H9 (cell line): ENCODE data around the gene CLK2. TPM values are rescaled to one million over a fixed set of nuclear protein-coding genes. Genes with fewer than 3 reads are reported as not detected.

Source experiments
- DNase-seq: peaks from one replicate; pipeline ENCODE4 v3.0.0-alpha.2; 2017
- H2AFZ ChIP-seq: one replicate; pipeline ENCODE4 v1.6.1; 2013; ENCODE audit warnings: mild to moderate bottlenecking, low read length, control low read depth, moderate library complexity
- H2AK5ac ChIP-seq: 2 replicates; pipeline ENCODE4 v1.6.1; 2013; ENCODE audit warnings: low read length, control low read depth, mixed read lengths; ENCODE audit not compliant: insufficient read length
- H2BK120ac ChIP-seq: one replicate; pipeline ENCODE4 v1.6.1; 2013; ENCODE audit warnings: low read depth, mild to moderate bottlenecking, low read length, control low read depth, inconsistent platforms; ENCODE audit not compliant: poor library complexity, severe bottlenecking
- H2BK12ac ChIP-seq: 2 replicates; pipeline ENCODE4 v1.6.1; 2013; ENCODE audit warnings: low read length, control low read depth, mixed read lengths, low read depth; ENCODE audit not compliant: insufficient read length
- H2BK15ac ChIP-seq: 2 replicates; pipeline ENCODE4 v1.6.1; 2013; ENCODE audit warnings: low read depth, low read length, control low read depth
- H2BK20ac ChIP-seq: one replicate; pipeline ENCODE4 v1.6.1; 2013; ENCODE audit warnings: low read depth, mild to moderate bottlenecking, low read length, control low read depth, inconsistent platforms; ENCODE audit not compliant: poor library complexity, severe bottlenecking
- H2BK5ac ChIP-seq: 2 replicates; pipeline ENCODE4 v1.6.1; 2013; ENCODE audit warnings: low read length, control low read depth, mixed read lengths; ENCODE audit not compliant: insufficient read length
- H3K14ac ChIP-seq: 2 replicates; pipeline ENCODE4 v1.6.1; 2013; ENCODE audit warnings: low read length, control low read depth; ENCODE audit not compliant: insufficient read depth
- H3K18ac ChIP-seq: 2 replicates; pipeline ENCODE4 v1.6.1; 2013; ENCODE audit warnings: low read depth, mild to moderate bottlenecking, mixed read lengths, low read length, control low read depth; ENCODE audit not compliant: insufficient read length
- H3K23ac ChIP-seq: 2 replicates; pipeline ENCODE4 v1.6.1; 2013; ENCODE audit warnings: low read length, control low read depth, mixed read lengths, low read depth; ENCODE audit not compliant: insufficient read length
- H3K23me2 ChIP-seq: 2 replicates; pipeline ENCODE4 v1.6.1; 2013; ENCODE audit warnings: low read depth, mild to moderate bottlenecking, mixed read lengths, low read length, control low read depth; ENCODE audit not compliant: insufficient read length, poor library complexity, severe bottlenecking
- H3K27ac ChIP-seq: 2 replicates; pipeline ENCODE4 v1.5.1; 2013; ENCODE audit warnings: low read length, control low read depth, mixed read lengths, low read depth; ENCODE audit not compliant: insufficient read length
- H3K27me3 ChIP-seq: 2 replicates; pipeline ENCODE4 v1.6.1; 2013; ENCODE audit warnings: low read length, control low read depth, inconsistent platforms; ENCODE audit not compliant: insufficient read depth
- H3K4ac ChIP-seq: 2 replicates; pipeline ENCODE4 v1.6.1; 2013; ENCODE audit warnings: low read depth, mild to moderate bottlenecking, control low read depth, inconsistent platforms, low read length, moderate library complexity
- H3K4me1 ChIP-seq: 2 replicates; pipeline ENCODE4 v1.6.1; 2013; ENCODE audit warnings: low read length, control low read depth, inconsistent platforms; ENCODE audit not compliant: insufficient read depth
- H3K4me2 ChIP-seq: 2 replicates; pipeline ENCODE4 v1.6.1; 2013; ENCODE audit warnings: low read length, control low read depth, mixed read lengths; ENCODE audit not compliant: insufficient read length, insufficient read depth
- H3K56ac ChIP-seq: 2 replicates; pipeline ENCODE4 v1.6.1; 2013; ENCODE audit warnings: low read depth, mild to moderate bottlenecking, mixed read lengths, low read length, control low read depth; ENCODE audit not compliant: insufficient read length
- H3K79me1 ChIP-seq: 2 replicates; pipeline ENCODE4 v1.6.1; 2013; ENCODE audit warnings: low read depth, mild to moderate bottlenecking, moderate library complexity, low read length, control low read depth, inconsistent platforms; ENCODE audit not compliant: insufficient read depth, poor library complexity, severe bottlenecking
- H3K79me2 ChIP-seq: 2 replicates; pipeline ENCODE4 v1.6.1; 2013; ENCODE audit warnings: low read length, control low read depth, inconsistent platforms; ENCODE audit not compliant: insufficient read depth
- H3K9ac ChIP-seq: 2 replicates; pipeline ENCODE4 v1.6.1; 2013; ENCODE audit warnings: low read length, control low read depth, mixed read lengths; ENCODE audit not compliant: insufficient read length; ENCODE audit errors: extremely low read depth
- H3K9me3 ChIP-seq: one replicate; pipeline ENCODE4 v1.6.1; 2013; ENCODE audit warnings: low read depth, low read length, inconsistent platforms; ENCODE audit not compliant: control insufficient read depth
- H3T11ph ChIP-seq: one replicate; pipeline ENCODE4 v1.6.1; 2013; ENCODE audit warnings: mild to moderate bottlenecking, low read length, control low read depth, inconsistent platforms
- H4K20me1 ChIP-seq: one replicate; pipeline ENCODE4 v1.6.1; 2013; ENCODE audit not compliant: control insufficient read depth, insufficient read length, insufficient read depth
- H4K5ac ChIP-seq: 2 replicates; pipeline ENCODE4 v1.6.1; 2013; ENCODE audit warnings: low read depth, mild to moderate bottlenecking, mixed read lengths, low read length, control low read depth; ENCODE audit not compliant: insufficient read length
- H4K8ac ChIP-seq: replicated peaks from 2 replicates; pipeline ENCODE4 v1.6.1; 2013; ENCODE audit warnings: low read length, control low read depth, mixed read lengths, low read depth; ENCODE audit not compliant: insufficient read length
- H4K91ac ChIP-seq: 2 replicates; pipeline ENCODE4 v1.6.1; 2013; ENCODE audit warnings: low read depth, mild to moderate bottlenecking, moderate library complexity, mixed read lengths, low read length, control low read depth; ENCODE audit not compliant: insufficient read length
- H3K27ac Mint-ChIP-seq, 3 experiments: 2 replicates in 2 of 3; 3 replicates in 1 of 3; pipeline ENCODE4 v1.8.0; 2020 to 2021; ENCODE audit warnings: mixed read lengths in 3 of 3, mild to moderate bottlenecking in 1 of 3, moderate library complexity in 1 of 3
- H3K27me3 Mint-ChIP-seq: 2 replicates; pipeline ENCODE4 v1.8.0; 2021; ENCODE audit warnings: low read depth, mild to moderate bottlenecking, moderate library complexity, mixed read lengths
- H3K36me3 Mint-ChIP-seq, 3 experiments: 2 replicates in 2 of 3; 3 replicates in 1 of 3; pipeline ENCODE4 v1.8.0; 2020 to 2021; ENCODE audit warnings: low read depth in 3 of 3, mixed read lengths in 3 of 3; ENCODE audit not compliant: insufficient read depth in 1 of 3
- H3K4me1 Mint-ChIP-seq, 2 experiments: 2 replicates each; pipeline ENCODE4 v1.8.0; 2020; ENCODE audit warnings: mixed read lengths in 2 of 2
- H3K4me3 Mint-ChIP-seq, 2 experiments: 2 replicates in 1 of 2; 3 replicates in 1 of 2; pipeline ENCODE4 v1.8.0; 2020 to 2021; ENCODE audit warnings: mild to moderate bottlenecking in 2 of 2, mixed read lengths in 2 of 2, moderate library complexity in 1 of 2
- H3K9me3 Mint-ChIP-seq, 2 experiments: 2 replicates in 1 of 2; 3 replicates in 1 of 2; pipeline ENCODE4 v1.8.0; 2020; ENCODE audit warnings: mild to moderate bottlenecking in 2 of 2, mixed read lengths in 2 of 2, moderate library complexity in 1 of 2
- WGBS: extraction: QIAGEN DNeasy Blood & Tissue Kit; methylation state at CpG from one replicate; pipeline ENCODE4 v1.1.7; 2013; ENCODE audit warnings: missing lambda C conversion rate, low lambda C conversion rate, mixed read lengths; ENCODE audit not compliant: insufficient read length; ENCODE audit errors: extremely low coverage; 5-methylcytosine and 5-hydroxymethylcytosine counted together
- total RNA-seq: library from RNA; stranded (reverse); gene quantifications from 2 replicates; pipeline ENCODE4 v1.2.1, GENCODE V29; 2021
- TF ChIP-seq, protein P1 (sequence below): fragments of 200-600 bp; sonication (generic); conservative IDR thresholded peaks from 3 replicates; pipeline ENCODE4 v1.8.0; 2021; ENCODE audit warnings: antibody characterized with exemption, mild to moderate bottlenecking

CLK2 gene
- total RNA-seq, 1 experiment from 2014 or later = 77.5 TPM

DNA sequence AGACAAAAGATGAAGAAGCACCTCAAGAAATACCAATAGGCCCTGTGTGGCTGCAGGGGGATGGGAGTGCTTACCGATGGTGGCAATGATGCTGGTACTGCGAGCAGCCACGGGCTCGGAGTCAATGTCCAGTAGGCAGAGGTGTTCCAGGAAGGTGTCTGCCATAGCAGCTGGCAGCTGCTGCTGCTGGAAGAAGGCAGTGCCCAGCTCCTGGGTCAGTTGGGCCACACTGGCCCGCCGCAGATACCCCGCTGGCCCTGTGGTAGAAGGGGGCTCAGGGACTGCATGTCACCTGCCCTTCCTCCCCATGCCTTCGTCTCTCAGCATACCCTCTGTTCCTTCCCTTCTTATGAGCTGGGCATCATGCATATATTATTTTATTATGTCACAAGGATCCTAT lies 26.7 kb upstream of the CLK2 start:
- H2BK5ac ChIP-seq = no peak overlapping the region
- Mint-ChIP-seq H3K36me3 (no peaks in the 10 kb centered on the region), H3K27ac (no peak overlapping the region), H3K27me3 (peaks cover 4% of the 10 kb centered on the region), H3K9me3 (no peaks in the 10 kb centered on the region; a peak in 1 of 5 replicates), H3K4me3 (no peak overlapping the region), H3K4me1 (peaks cover 16 to 27% of the 10 kb centered on the region in 2 experiments)
- no peak overlapping the region for H3K9ac ChIP-seq
- H3K79me1 ChIP-seq = no peaks in the 10 kb centered on the region
- no peak overlapping the region for H3K14ac ChIP-seq
- no peak overlapping the region for H3T11ph ChIP-seq
- H2BK120ac ChIP-seq = no peak overlapping the region
- H2AFZ ChIP-seq = no peak overlapping the region
- no peak overlapping the region for H3K4ac ChIP-seq
- H2BK15ac ChIP-seq = no peak overlapping the region
- no peaks in the 10 kb centered on the region; the same call in 1 of the 2 replicates for H3K4me1 ChIP-seq
- H2AK5ac ChIP-seq = no peak overlapping the region
- H3K79me2 ChIP-seq = no peaks in the 10 kb centered on the region
- no peak overlapping the region for H4K5ac ChIP-seq
- no peak for DNase-seq
- H2BK12ac ChIP-seq = no peak overlapping the region
- H3K23ac ChIP-seq = no peak overlapping the region
- no peak overlapping the region for H4K8ac ChIP-seq
- no peaks in the 10 kb centered on the region for H3K27me3 ChIP-seq
- no CpG with 5 or more reads among the region's 8 CpGs for WGBS
- no peak overlapping the region for H3K27ac ChIP-seq
- no peak overlapping the region for H3K4me2 ChIP-seq
- no peaks in the 10 kb centered on the region for H3K9me3 ChIP-seq
- peaks cover 8% of the 10 kb centered on the region for H3K23me2 ChIP-seq
- H2BK20ac ChIP-seq = no peak overlapping the region
- TF ChIP-seq, protein P1, sequence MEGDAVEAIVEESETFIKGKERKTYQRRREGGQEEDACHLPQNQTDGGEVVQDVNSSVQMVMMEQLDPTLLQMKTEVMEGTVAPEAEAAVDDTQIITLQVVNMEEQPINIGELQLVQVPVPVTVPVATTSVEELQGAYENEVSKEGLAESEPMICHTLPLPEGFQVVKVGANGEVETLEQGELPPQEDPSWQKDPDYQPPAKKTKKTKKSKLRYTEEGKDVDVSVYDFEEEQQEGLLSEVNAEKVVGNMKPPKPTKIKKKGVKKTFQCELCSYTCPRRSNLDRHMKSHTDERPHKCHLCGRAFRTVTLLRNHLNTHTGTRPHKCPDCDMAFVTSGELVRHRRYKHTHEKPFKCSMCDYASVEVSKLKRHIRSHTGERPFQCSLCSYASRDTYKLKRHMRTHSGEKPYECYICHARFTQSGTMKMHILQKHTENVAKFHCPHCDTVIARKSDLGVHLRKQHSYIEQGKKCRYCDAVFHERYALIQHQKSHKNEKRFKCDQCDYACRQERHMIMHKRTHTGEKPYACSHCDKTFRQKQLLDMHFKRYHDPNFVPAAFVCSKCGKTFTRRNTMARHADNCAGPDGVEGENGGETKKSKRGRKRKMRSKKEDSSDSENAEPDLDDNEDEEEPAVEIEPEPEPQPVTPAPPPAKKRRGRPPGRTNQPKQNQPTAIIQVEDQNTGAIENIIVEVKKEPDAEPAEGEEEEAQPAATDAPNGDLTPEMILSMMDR = no peak
- no peaks in the 10 kb centered on the region for H4K20me1 ChIP-seq
- H3K56ac ChIP-seq = no peak overlapping the region
- H4K91ac ChIP-seq = no peak overlapping the region
- H3K18ac ChIP-seq = no peak overlapping the region
